ENCODE measurements around the gene ARHGAP23.
A peak's percentile ranks its signal among the peaks of the same experiment; 100 is the strongest.
"Not testable (repeated sequence)": the region's sequence is repeated elsewhere in the genome, so short reads cannot be mapped to it uniquely, and the experiment has no call there.

ARHGAP23 gene

DNA sequence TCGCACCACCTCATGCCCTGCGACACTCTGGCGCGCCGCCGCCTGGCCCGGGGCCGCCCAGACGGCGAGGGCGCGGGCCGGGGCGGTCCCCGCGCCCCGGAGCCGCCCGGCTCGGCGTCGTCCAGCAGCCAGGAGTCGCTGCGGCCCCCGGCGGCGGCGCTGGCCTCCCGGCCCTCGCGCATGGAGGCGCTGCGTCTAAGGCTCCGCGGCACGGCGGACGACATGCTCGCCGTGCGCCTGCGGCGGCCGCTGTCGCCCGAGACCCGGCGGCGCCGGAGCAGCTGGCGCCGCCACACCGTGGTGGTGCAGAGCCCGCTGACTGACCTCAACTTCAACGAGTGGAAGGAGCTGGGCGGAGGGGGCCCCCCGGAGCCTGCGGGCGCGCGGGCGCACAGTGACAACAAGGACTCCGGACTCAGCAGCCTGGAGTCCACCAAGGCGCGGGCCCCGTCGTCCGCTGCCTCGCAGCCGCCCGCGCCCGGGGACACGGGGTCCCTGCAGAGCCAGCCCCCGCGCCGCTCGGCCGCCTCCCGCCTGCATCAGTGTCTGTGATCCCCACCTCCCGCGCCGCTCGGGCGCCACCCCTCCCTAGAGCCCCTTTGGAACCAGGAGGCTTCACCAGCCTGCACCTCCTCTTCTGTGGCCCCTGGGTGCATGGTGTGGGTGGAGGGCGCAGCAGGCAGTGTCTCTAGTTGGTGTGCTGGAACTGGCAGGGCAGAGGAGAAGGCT lies 82.3 kb downstream of the ARHGAP23 start:
- Mint-ChIP-seq H3K36me3 (ENCODE audit: low read depth) (peaks cover 2% of the 10 kb centered on the region), H3K27ac (peak overlapping the region; percentile 10), H3K9me3 (no peaks in the 10 kb centered on the region), H3K4me1 (ENCODE audit: low read depth) (peaks cover 4% of the 10 kb centered on the region), H3K4me3 (peak overlapping the region; percentile 15), H3K27me3 (ENCODE audit: low read depth) (peaks cover 35% of the 10 kb centered on the region)
- peak; percentile 11 for DNase-seq (ENCODE audit: low spot score)

DNA sequence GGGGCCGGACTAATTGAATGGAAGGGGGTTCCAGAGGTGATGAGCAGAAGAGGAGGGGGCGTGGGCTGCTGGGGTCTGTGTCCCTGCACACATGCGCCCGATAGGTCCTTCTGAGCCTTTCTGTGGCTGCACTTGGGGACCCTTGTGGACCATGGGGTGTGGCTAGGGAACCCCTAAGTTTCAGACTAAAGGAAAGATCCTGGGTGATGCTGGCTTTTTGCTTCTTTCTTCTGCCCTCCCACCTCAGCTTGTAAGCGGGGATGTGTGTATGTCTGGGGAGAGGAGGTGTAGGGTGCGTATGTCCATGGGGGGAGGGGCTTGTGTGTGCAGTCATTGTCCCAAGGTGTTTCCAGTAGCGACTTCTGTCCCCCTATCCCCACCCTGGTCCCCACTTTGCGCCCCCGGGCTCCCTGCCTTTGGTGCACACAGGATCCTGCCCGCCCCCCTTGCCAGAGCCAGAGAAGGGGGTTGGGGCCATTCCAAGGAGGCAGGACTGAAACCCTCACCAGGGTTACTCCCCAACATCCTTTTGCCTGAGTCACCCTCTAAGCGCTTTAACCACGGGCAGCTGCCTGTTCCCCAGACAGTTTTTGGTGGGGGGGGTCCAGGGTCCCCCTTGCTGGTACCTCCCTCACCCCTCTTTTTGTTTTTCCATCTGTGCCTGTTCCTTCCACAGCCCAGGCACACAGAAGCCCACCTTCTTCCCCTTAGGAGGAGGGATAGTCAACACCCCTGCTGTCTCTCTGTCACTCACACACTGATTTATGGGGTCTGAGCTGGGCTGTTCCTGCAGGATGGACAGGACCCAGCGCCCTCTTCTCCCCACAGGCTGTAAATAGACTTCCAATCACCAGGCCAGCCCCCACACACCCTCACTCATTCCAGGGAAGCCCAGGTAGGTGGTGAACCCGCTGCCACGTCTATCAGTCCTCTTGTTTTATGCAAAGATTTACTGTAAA lies 83.2 kb downstream of the ARHGAP23 start:
- Mint-ChIP-seq H3K9me3 (no peaks in the 10 kb centered on the region), H3K27me3 (ENCODE audit: low read depth) (peaks cover 35% of the 10 kb centered on the region)

DNA sequence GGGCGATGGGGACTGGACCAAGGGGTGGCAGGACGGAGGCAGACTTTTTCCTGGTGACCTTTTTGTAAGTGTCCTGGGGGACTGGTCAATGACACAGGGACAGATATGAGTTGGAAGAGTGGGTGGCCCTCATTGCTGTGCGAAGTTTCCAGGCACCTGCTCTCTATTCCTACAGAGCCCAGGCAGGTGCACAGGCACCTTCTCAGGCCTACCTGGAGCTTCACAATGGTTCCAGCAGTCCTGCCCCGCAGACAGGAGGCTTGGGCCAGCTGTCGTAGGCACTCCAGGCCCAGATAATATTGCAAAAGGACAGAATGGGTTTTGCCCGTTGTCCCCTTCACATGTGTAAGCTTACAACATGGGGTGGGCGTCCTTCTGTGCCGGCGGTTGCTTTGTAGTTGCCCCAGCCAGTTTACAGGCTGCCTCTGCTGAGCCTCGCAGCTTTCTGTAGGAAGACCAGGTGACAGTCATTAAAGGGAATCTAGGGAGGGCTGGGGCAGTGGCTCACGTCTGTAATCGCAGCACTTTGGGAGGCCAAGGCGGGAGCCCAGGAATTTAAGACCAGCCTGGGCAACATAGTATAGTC lies 84.3 kb downstream of the ARHGAP23 start:
- DNase-seq (ENCODE audit: low spot score) = no peak
- Mint-ChIP-seq H3K27ac (no peak overlapping the region), H3K9me3 (no peaks in the 10 kb centered on the region), H3K4me1 (ENCODE audit: low read depth) (peaks cover 4% of the 10 kb centered on the region), H3K27me3 (ENCODE audit: low read depth) (peaks cover 35% of the 10 kb centered on the region), H3K4me3 (no peak overlapping the region), H3K36me3 (ENCODE audit: low read depth) (peaks cover 2% of the 10 kb centered on the region)

More for the DNA sequence above, 83.2 kb downstream of the ARHGAP23 start:
- Mint-ChIP-seq H3K4me3 (peak overlapping the region; percentile 15), H3K27ac (peak overlapping the region; percentile 10), H3K36me3 (ENCODE audit: low read depth) (peaks cover 2% of the 10 kb centered on the region), H3K4me1 (ENCODE audit: low read depth) (peaks cover 4% of the 10 kb centered on the region)
- DNase-seq (ENCODE audit: low spot score) = no peak

GRCh38 chr17:38526526-38526925 lies 98.3 kb downstream of the ARHGAP23 start:
- peaks cover 12% of the 10 kb centered on the region for H3K27me3 Mint-ChIP-seq (ENCODE audit: low read depth)
- H3K27ac Mint-ChIP-seq; H3K36me3 Mint-ChIP-seq (ENCODE audit: low read depth); DNase-seq (ENCODE audit: low spot score); H3K4me1 Mint-ChIP-seq (ENCODE audit: low read depth); H3K4me3 Mint-ChIP-seq; H3K9me3 Mint-ChIP-seq: not testable (repeated sequence)

DNA sequence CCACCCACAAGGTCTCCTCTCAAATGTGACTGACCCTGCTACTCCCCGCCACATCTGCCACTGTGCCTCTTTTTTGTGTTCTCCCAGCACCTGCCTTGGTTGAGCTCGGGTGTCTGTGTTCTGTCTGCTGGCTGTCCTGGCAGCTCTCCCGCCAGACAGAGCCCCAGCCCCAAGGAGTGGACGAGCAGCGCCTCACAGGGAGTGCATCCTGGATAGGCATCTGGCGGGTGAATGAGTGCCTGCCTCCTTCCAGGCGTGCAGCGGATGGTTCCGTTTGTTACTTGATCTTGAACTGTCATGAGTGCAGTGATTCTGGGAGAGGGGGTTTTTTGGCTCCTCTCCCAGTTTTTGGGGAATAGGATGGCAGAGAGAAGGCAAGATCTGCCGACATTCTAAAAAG lies 99.9 kb downstream of the ARHGAP23 start:
- H3K9me3 Mint-ChIP-seq; H3K4me1 Mint-ChIP-seq (ENCODE audit: low read depth); H3K4me3 Mint-ChIP-seq; DNase-seq (ENCODE audit: low spot score); H3K27ac Mint-ChIP-seq; H3K36me3 Mint-ChIP-seq (ENCODE audit: low read depth): not testable (repeated sequence)
- H3K27me3 Mint-ChIP-seq (ENCODE audit: low read depth) = peaks cover 12% of the 10 kb centered on the region

GRCh38 chr17:38530856-38531255 lies 102.6 kb downstream of the ARHGAP23 start:
- peaks cover 11% of the 10 kb centered on the region for H3K27me3 Mint-ChIP-seq (ENCODE audit: low read depth)
- H3K36me3 Mint-ChIP-seq (ENCODE audit: low read depth); H3K27ac Mint-ChIP-seq; H3K4me1 Mint-ChIP-seq (ENCODE audit: low read depth); DNase-seq (ENCODE audit: low spot score); H3K9me3 Mint-ChIP-seq; H3K4me3 Mint-ChIP-seq: not testable (repeated sequence)

- not testable (repeated sequence) for H3K36me3 Mint-ChIP-seq (ENCODE audit: low read depth); H3K4me1 Mint-ChIP-seq (ENCODE audit: low read depth); H3K27ac Mint-ChIP-seq; H3K9me3 Mint-ChIP-seq; DNase-seq (ENCODE audit: low spot score); H3K4me3 Mint-ChIP-seq
- peaks cover 11% of the 10 kb centered on the region for H3K27me3 Mint-ChIP-seq (ENCODE audit: low read depth)
Measured at GRCh38 chr17:38531761-38532160, 103.5 kb downstream of the ARHGAP23 start.

GRCh38 chr17:38532451-38532850 lies 104.2 kb downstream of the ARHGAP23 start:
- Mint-ChIP-seq H3K36me3 (ENCODE audit: low read depth) (no peaks in the 10 kb centered on the region), H3K4me3 (no peak overlapping the region), H3K9me3 (no peaks in the 10 kb centered on the region), H3K27ac (no peak overlapping the region), H3K27me3 (ENCODE audit: low read depth) (peaks cover 11% of the 10 kb centered on the region), H3K4me1 (ENCODE audit: low read depth) (no peaks in the 10 kb centered on the region)
- DNase-seq (ENCODE audit: low spot score) = no peak

GRCh38 chr17:38533241-38533640 lies 105.0 kb downstream of the ARHGAP23 start:
- no peaks in the 10 kb centered on the region for H3K36me3 Mint-ChIP-seq (ENCODE audit: low read depth)
- H3K27ac Mint-ChIP-seq = no peak overlapping the region
- H3K9me3 Mint-ChIP-seq = no peaks in the 10 kb centered on the region
- no peaks in the 10 kb centered on the region for H3K4me1 Mint-ChIP-seq (ENCODE audit: low read depth)
- no peak overlapping the region for H3K4me3 Mint-ChIP-seq
- peaks cover 9% of the 10 kb centered on the region for H3K27me3 Mint-ChIP-seq (ENCODE audit: low read depth)
- no peak for DNase-seq (ENCODE audit: low spot score)

GRCh38 chr17:38533866-38534497 lies 105.7 kb downstream of the ARHGAP23 start:
- H3K36me3 Mint-ChIP-seq (ENCODE audit: low read depth) = no peaks in the 10 kb centered on the region
- H3K27ac Mint-ChIP-seq = no peak overlapping the region
- H3K4me1 Mint-ChIP-seq (ENCODE audit: low read depth) = no peaks in the 10 kb centered on the region
- DNase-seq (ENCODE audit: low spot score) = no peak
- H3K27me3 Mint-ChIP-seq (ENCODE audit: low read depth) = peaks cover 6% of the 10 kb centered on the region
- H3K9me3 Mint-ChIP-seq = no peaks in the 10 kb centered on the region
- no peak overlapping the region for H3K4me3 Mint-ChIP-seq

DNA sequence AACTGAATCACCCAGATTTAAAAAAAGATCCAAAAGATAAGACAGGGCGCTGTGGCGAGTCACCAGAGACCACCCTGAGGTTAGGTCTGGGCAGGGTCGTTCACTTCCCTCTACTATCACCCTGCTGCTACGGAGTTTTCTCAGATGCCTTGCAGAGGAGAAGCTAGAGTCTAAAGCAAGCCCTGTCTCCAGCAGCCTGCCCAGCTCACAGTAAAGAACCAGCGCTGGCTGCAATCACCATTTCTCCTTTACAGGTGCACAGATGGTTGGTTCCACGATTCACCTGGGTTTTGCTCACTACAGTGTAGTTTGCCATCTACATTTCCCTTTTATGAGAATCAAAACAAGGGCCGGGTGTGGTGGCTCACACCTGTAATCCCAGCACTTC lies 106.2 kb downstream of the ARHGAP23 start:
- no peaks in the 10 kb centered on the region for H3K9me3 Mint-ChIP-seq
- H3K4me1 Mint-ChIP-seq (ENCODE audit: low read depth) = no peaks in the 10 kb centered on the region
- peaks cover 6% of the 10 kb centered on the region for H3K27me3 Mint-ChIP-seq (ENCODE audit: low read depth)
- no peak for DNase-seq (ENCODE audit: low spot score)
- H3K36me3 Mint-ChIP-seq (ENCODE audit: low read depth) = no peaks in the 10 kb centered on the region
- no peak overlapping the region for H3K27ac Mint-ChIP-seq
- no peak overlapping the region for H3K4me3 Mint-ChIP-seq

GRCh38 chr17:38535886-38536285 lies 107.6 kb downstream of the ARHGAP23 start:
- Mint-ChIP-seq H3K36me3 (ENCODE audit: low read depth) (no peaks in the 10 kb centered on the region), H3K4me3 (no peak overlapping the region), H3K27ac (no peak overlapping the region), H3K9me3 (no peaks in the 10 kb centered on the region), H3K27me3 (ENCODE audit: low read depth) (peaks cover 3% of the 10 kb centered on the region), H3K4me1 (ENCODE audit: low read depth) (no peaks in the 10 kb centered on the region)
- DNase-seq (ENCODE audit: low spot score) = no peak

- Mint-ChIP-seq H3K9me3 (no peaks in the 10 kb centered on the region), H3K4me1 (ENCODE audit: low read depth) (no peaks in the 10 kb centered on the region), H3K4me3 (no peak overlapping the region), H3K27ac (no peak overlapping the region), H3K36me3 (ENCODE audit: low read depth) (no peaks in the 10 kb centered on the region), H3K27me3 (ENCODE audit: low read depth) (peaks cover 3% of the 10 kb centered on the region)
- DNase-seq (ENCODE audit: low spot score) = no peak
Measured at GRCh38 chr17:38536661-38537060, 108.4 kb downstream of the ARHGAP23 start.

GRCh38 chr17:38538906-38539305 lies 110.6 kb downstream of the ARHGAP23 start:
- Mint-ChIP-seq H3K4me1 (ENCODE audit: low read depth) (no peaks in the 10 kb centered on the region), H3K36me3 (ENCODE audit: low read depth) (no peaks in the 10 kb centered on the region), H3K27me3 (ENCODE audit: low read depth) (peaks cover 3% of the 10 kb centered on the region), H3K4me3 (no peak overlapping the region), H3K27ac (no peak overlapping the region), H3K9me3 (no peaks in the 10 kb centered on the region)
- no peak for DNase-seq (ENCODE audit: low spot score)
